ENCODE data around the gene PRKAB1.

DNA sequence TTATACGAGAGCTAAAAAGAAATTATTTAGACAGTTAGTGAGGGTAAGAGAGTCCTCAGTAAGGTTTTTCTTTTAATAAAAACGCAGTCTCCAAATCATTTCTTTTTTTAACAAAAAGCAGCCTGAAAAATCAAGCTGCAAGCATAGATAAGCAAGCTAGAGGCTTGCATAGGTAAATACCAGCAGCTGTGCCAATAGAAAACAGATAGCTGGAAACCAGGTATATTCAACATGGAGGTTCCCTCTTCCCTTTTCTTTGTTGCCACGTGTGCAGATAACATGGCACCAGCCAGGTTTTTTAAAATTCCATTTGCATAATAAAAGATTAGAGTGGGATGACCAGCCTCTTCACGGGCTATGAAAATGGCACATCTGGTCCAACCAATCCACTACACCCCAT, 6.1 kb upstream of the PRKAB1 start:
- no peak for TF ChIP-seq POLR2A (IDR thresholded peaks at IDR 0.05)
- TF ChIP-seq, protein P1, sequence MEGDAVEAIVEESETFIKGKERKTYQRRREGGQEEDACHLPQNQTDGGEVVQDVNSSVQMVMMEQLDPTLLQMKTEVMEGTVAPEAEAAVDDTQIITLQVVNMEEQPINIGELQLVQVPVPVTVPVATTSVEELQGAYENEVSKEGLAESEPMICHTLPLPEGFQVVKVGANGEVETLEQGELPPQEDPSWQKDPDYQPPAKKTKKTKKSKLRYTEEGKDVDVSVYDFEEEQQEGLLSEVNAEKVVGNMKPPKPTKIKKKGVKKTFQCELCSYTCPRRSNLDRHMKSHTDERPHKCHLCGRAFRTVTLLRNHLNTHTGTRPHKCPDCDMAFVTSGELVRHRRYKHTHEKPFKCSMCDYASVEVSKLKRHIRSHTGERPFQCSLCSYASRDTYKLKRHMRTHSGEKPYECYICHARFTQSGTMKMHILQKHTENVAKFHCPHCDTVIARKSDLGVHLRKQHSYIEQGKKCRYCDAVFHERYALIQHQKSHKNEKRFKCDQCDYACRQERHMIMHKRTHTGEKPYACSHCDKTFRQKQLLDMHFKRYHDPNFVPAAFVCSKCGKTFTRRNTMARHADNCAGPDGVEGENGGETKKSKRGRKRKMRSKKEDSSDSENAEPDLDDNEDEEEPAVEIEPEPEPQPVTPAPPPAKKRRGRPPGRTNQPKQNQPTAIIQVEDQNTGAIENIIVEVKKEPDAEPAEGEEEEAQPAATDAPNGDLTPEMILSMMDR (IDR thresholded peaks at IDR 0.05), result no peak

Measured in adrenal gland (tissue), 5 donors.